CD4-positive, alpha-beta T cell treated with Interleukin-15 for 4 hours (primary cell): ENCODE results near the gene PFAS.
A peak's percentile ranks its signal among the peaks of the same experiment; 100 is the strongest.
"Not testable (repeated sequence)": the region's sequence is repeated elsewhere in the genome, so short reads cannot be mapped to it uniquely, and the experiment has no call there.

Experiments used
- DNase-seq: peaks from one replicate; pipeline ENCODE4 v3.0.0-alpha.2; 2020; ENCODE audit warnings: low spot score

The PFAS gene, protein sequence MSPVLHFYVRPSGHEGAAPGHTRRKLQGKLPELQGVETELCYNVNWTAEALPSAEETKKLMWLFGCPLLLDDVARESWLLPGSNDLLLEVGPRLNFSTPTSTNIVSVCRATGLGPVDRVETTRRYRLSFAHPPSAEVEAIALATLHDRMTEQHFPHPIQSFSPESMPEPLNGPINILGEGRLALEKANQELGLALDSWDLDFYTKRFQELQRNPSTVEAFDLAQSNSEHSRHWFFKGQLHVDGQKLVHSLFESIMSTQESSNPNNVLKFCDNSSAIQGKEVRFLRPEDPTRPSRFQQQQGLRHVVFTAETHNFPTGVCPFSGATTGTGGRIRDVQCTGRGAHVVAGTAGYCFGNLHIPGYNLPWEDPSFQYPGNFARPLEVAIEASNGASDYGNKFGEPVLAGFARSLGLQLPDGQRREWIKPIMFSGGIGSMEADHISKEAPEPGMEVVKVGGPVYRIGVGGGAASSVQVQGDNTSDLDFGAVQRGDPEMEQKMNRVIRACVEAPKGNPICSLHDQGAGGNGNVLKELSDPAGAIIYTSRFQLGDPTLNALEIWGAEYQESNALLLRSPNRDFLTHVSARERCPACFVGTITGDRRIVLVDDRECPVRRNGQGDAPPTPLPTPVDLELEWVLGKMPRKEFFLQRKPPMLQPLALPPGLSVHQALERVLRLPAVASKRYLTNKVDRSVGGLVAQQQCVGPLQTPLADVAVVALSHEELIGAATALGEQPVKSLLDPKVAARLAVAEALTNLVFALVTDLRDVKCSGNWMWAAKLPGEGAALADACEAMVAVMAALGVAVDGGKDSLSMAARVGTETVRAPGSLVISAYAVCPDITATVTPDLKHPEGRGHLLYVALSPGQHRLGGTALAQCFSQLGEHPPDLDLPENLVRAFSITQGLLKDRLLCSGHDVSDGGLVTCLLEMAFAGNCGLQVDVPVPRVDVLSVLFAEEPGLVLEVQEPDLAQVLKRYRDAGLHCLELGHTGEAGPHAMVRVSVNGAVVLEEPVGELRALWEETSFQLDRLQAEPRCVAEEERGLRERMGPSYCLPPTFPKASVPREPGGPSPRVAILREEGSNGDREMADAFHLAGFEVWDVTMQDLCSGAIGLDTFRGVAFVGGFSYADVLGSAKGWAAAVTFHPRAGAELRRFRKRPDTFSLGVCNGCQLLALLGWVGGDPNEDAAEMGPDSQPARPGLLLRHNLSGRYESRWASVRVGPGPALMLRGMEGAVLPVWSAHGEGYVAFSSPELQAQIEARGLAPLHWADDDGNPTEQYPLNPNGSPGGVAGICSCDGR (N-terminal part only)

DNA sequence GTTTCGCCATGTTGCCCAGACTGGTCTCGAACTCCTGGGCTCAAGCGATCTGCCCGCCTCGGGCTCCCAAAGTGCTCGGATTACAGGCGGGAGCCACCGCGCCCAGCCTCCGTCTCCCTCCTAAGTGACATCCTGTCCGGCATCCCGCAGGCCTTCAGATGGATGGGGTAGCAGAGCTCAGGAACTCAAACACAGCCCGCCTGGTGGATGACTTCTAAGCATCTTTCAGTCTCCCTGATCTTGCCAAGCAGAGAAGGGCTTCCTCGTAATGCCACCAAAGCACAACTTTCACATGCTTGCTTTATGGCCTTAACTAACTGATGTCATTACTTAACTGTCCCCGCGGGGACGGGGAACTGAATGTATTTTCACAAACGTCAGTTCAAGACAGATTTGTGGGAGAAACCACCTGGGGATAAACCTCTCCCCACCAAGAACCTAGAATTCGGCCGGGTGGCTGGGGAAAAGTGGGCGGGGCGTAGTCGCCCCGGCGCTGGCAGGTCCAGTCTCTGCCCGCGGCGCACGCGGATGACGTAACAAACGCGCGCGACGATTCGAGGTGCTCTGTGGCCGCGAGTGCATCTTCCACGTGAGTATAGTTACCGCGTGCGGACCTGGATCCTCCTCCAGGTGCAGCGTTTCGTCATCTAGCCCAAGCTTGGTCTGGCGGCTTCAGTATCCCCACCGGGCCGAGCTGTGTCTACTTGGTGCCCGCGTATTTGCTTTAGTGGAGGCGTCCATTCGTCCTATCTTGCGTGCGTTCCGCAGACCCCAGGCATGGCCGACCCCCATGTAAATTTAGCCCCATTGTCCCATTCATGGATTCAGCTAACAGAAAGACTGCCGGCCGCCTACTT lies at the start of gene PFAS:
Gene PFAS, plus strand, starts transcription at position 539 of the 857 bp plus-strand sequence. CDS start 4,649 bp downstream, outside the sequence.
- DNase-seq, result peak; percentile 93

DNA sequence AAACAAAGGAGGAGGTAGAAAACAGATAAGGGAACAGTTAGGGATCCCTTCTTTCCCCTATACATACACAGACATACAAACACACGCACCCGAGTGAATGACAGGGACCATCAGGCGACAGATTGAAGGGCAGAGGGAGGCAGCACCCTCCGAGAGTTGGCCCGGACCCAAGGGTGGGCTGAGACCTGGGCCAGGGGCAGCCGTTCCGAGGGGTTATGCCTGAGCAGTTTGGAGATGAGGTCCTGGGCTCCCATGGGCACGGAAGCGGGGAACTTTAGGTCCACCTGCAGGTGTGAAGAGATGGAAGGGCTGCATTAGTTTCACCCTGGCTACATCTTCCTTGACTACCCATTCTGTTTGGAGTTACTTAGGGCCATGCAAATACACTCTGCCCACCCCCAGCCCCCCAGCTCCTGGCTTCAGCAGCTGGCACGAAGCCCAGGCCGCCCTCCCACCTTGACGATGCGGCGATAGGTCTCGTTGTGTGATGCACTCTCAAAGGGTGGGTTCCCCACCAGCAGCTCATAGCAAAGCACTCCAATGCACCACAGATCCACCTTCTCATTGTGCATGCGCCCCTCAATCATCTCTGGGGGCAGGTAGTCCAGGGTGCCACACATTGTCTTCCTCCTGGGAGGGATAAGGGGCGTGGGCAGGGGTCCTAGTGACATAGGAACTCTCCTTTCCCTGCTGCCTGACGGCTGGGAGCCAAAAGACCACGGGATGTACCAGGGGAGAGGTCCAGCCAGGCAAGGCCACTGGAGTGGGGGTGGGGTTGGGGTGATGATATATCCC lies 44.1 kb upstream of the PFAS start:
- no peak for DNase-seq

DNA sequence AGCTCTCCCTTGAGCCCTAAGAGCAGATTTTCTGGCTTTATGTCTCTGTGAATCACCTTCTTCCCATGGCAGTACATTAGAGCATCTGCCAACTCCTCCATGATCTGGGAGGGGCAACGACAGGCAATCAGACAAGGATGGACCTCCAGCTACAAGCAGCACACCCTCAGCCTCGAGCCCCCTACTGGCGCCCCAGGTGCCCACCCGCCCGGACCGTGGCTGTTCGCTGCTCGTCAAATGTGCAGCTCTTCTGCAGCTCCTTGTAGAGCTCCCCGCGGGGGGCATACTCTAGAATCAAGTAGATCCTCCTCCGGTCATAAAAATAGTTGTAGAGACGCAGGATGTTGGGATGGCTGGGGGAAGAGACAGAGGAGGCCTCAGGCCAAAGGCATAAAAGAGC lies 42.6 kb upstream of the PFAS start:
- no peak for DNase-seq

DNA sequence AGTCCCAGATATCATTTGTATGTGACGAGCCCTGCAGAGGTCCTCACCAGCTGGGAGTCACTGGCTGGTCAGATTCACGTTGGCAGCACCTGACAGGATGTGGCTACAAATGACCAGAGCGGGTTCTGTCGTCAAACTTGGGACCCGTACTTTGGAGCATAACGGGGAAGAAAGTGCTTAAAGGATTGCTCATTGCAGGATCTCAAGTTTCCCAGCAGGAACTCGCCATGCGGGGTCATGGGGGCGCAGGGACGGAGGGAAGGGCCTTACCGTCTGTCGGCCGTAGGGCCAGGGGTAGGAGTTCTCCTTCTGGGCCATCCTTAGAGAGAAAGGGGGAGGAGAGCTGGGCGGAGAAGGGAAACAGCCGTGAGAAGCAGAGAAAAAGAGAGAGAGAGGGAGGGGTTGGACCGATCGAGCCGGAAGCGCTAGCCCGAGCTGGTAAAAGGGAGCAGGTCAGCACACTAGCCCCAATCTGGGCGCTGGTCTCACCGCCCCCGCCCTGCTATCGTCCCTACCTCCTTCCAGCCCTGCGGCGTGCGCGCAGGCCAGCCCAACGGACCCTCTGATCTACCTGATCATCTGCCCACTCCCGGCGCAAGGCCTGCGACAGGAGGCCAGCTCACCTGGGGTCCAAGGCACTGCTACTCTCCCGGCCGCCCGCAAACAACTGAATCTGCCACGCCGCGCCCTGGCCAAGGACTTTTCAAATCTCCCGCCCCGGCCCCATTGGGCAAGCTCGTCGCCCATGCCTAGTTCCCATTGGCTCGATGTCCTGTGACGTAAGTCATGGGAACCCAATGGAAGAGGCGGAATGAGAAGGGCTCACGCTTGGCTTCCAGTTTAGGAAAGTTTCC lies 39.0 kb upstream of the PFAS start, which contains the start of gene AURKB:
Gene AURKB, minus strand, starts transcription at position 669 of the 854 bp plus-strand sequence. Its CDS starts 351 bp downstream, at position 318.
- peak; percentile 95 for DNase-seq

DNA sequence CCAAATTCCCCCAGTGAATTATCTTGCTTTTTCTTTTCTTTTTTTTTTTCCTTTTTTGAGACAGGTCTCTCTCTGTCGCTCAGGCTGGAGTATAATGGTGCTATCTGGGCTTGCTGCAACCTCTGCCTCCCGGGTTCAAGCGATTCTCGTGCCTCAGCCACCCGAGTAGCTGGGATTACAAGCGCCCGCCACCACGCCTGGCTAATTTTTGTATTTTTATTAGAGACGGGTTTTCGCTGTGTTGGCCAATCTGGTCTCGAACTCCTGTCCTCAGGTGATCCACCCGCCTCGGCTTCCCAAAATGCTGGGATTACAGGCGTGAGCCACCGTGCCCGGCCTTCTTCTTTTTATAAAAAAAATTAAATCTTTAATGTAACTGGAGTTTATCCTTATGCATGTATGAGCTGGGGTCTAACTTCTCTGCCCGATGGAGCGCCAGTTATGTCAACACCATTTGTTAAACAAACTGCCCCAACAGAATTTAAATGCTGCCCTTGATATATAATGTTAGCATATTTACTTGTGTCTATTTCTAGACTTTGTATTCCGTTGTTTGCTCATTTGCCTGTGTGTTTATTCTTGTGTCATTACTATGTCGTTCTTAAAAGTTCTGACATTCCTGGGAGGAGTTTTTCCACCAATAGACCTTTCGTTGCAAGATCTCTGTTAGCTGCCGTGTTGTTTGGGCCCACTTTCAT lies 38.2 kb upstream of the PFAS start:
- DNase-seq, result no peak

DNA sequence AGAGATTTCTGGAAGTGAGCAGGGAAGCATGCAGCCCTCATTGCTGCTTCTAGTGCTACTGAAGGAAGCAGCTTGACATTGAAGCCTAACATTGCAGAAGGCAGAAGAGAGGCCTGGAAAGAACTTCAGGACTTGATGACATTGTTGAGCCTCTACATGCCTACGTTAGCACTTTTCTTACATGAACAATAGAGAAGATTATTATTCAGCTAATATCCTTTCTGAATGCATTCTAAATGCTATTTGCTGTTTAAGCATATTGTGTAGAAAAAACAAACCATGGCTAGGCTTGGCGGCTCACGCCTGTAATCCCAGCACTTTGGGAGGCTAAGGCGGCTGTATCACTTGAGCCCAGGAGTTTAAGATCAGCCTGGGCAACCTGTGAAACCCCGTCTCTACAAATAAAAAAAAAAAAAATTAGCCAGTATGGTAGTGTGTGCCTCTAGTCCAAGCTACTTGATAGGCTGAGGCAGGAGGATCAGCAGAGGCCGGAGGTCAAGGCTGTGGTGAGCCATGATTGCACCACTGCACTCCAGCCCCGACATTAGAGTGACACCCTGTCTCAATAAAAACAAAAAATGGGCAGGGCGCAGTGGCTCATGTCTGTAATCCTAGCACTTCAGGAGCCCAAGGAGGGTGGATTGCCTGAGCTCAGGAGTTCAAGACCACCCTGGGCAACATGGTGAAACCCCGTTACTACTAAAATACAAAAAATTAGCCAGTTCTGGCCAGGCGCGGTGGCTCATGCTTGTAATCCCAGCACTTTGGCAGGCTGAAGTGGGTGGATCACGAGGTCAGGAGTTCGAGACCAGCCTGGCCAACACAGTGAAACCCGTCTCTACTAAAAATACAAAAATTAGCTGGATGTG lies 36.5 kb upstream of the PFAS start:
- DNase-seq, result no peak

DNA sequence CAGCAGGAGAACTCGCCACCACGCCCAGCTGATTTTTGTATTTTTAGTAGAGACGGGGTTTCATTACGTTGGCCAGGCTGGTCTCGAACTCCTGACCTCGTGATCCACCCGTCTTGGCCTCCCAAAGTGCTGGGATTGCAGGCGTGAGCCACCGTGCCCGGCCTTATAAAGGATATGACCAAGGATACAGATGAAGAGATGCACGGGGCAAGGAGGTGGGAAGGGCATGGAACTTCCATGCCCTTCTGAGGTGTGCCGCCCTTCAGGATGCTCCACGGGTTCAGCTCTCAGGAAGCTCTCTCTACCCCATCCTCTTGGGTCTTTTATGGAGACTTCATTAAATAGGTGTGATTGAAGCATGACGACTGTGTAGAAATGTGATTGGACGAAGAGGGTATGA lies 35.1 kb upstream of the PFAS start:
- not testable (repeated sequence) for DNase-seq

DNA sequence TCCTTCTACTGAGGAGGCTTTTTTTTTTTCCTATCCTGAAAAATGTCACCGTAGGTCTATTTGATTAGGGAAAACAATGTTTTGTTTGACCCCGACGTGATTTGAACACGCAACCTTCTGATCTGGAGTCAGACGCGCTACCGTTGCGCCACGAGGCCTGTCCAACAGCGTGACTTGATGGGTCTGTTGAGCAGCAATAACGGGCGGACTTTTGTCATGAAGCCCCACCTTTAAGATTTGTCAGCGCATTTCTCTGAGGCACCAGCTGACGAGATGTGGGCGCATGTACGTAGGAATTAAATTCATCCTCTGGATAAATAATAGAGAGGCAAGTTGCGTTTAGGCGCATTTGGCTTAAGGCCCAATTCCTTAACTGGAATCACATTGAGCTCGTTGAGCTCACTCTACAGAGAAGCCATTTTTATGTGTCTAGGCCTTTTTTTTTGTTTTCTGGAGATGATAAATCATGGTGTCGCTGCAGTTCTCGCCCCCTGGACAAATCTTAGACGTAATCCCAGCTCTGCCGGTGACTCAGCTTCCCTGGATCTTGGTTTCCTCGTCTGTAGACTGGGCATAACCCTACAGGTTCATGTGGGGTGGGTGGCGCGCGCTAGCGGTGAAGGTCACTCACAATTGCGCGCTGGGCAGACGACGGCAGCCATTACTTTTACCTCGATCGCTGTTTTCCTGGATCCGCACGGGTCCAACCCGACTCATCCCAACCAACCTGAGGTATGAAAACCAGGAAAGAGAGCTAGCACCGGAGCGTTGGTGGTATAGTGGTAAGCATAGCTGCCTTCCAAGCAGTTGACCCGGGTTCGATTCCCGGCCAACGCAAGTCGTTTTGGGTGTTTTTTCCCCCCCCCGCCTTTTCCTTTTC lies 28.1 kb upstream of the PFAS start:
- DNase-seq, result peak; percentile 84

DNA sequence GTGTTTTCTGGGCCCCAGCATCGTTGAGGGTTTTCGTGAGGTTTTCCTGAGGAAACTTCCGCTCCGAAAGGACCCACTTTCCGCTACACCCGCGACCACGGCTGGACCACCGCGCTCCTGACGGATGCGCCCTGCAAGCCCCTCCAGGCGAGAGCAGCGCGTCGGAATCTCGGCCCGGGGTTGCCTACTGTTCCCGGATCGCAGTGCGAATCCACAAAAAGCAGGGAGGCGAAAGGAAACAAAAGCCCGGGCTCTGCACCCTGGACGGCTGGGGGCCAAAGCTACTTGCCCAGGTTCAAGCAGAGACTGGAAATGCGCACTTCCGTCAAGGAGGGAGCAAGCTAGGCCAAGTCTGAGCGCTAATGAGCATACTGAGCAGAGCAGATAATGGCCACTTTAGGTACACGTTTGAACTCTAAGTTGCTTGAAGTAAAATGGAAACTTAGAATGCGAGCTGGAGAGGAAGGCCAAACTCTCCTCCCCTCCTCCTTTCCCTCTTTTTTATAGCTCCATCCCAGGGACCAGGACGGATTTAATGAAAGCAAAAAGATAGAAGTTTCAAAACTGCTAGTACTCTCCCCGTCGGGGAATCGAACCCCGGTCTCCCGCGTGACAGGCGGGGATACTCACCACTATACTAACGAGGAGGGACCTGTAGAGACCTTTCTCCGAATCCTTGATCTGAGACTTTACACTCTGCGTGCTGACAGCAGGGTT lies 27.3 kb upstream of the PFAS start:
- DNase-seq, result peak; percentile 92

DNA sequence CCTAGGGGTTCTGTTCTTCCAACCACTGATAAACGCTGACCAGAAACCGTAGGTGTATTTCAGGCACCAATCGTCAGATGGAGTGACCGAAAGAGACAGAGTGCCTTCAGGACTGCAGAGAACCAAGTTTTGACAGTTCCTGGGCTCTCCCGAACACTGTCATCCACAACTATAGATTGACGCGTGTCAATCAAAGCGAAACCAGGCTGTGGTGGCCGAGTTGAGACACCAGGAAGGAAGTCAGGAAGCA lies 26.8 kb upstream of the PFAS start:
- DNase-seq, result no peak

DNA sequence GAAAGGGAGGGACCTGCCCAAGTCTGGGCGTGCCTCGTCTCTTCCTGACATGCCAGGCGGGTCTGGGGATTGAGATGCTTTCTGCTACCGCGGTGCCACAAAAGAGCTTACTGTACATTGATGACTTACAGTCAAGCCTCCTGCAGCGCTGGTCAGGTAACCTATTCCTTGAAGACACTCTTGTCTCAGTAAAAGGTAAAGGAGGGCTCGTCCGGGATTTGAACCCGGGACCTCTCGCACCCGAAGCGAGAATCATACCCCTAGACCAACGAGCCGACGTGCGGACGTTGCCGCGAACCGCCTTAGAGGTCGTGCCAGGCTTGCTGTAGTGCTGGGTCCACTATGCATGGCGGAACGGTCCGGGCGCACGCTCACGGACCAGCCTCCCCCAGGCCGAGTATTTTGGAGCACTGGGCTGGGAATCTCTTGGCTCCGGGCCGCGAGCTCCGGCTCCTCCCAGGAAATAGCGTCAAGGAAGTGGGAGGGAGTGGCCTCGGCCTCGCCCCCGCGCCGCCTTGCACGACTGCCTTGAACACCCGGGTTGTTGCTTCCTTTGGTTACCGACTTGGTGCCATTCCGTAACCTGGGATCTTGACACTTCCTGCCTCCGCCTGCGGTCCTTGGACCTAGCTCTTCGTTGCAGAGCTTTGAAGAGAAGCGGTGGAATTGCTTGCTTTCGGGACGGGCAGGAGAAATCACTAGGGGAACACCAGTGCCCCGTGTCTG lies 26.3 kb upstream of the PFAS start:
- peak; percentile 81 for DNase-seq

DNA sequence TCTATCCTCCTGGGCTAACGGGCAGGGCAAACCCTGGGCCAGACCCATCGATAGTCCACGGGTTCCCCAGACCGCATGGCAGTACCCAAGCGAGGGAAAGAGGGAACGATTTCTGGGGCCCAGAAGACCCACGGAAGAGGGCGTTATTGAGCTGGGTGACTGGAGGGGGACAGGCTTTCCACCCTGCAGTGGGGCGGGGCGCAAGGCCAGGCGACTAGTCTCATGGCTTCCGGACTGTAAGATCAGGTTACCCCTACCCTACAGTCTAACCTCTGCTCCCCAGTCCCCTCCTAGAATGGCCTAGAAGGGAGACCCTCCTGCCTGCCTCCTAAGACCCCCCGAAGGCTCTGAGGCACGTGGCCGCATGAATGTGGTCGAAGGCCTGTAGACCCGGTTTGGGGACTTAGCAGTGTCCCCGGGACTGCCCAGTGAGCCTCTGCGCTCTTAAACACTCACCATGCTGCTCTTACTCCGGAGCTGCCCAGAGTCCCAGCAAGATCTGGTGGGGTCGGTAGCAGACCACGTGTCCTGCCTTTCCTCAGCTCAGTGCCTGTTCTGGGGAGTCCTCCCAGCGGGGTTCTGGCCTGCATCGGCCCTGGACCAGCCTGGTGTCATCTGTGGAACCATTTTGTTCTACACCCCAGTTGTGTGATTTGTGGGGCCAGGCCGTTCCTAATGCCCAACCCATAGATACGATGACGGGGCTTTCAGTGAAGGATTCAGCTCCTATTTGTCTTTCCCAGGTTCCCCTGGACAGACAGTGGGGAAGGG lies 25.5 kb upstream of the PFAS start:
- peak; percentile 52 for DNase-seq

DNA sequence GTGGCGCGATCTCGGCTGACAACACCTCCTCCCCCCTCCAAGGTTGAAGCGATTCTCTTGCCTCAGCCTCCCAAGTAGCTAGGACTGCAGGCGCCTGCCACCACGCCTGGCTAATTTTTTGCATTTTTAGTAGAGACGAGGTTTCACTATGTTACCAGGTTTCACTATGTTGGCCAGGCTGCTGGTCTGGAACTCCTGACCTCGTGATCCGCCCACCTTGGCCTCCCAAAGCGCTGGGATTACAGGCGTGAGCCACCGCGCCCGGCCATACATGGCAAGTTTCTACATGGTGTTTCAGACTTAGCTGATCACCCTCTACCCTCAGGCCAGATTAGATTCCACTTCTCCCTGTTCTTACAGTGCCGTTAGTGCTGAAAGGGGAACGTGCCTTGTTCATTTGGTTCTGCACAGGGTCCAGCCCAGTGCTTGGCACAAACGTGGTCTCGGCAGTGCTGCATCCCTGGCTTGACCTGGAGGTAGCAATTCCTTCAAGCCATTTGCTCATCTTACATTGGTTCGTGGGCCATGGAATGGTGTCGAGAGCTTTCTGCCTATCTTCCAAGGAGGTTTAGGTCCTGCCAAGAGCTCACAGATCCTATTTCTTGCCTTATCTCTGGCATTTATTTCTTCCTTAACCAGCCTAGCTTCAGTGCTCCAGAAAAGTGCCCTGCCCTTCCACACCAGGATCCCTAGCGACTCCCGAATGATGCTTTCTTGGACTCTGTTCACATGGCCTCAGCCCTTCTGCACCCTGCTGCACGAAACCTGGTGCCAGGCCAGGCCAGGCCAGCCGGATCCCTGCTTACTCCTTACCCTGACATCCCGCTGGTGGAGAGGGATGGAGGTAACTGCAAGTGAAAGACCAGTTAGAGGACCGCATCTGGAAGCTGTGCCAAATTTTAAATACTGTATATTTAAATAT lies 23.9 kb upstream of the PFAS start:
- no peak for DNase-seq
